Stimulated activated CD4-positive, alpha-beta T cell treated with anti-CD3 and anti-CD28 coated beads, Interleukin-1b, Interleukin-23, amount 100 ng/mL, for 24 hours (primary cell): ENCODE results near the gene HELZ2.

ENCODE experiments used
- DNase-seq, 4 experiments: peaks; one replicate each; pipeline ENCODE4 v3.0.0-alpha.2; 2020; ENCODE audit warnings: low read depth in 4 of 4, low spot score in 1 of 4

Gene HELZ2

GRCh38 chr20:63597651-63598478 is 23.8 kb upstream of the HELZ2 start:
- no peak for DNase-seq

GRCh38 chr20:63596423-63596822 is 22.4 kb upstream of the HELZ2 start:
- DNase-seq: no peak

- no peak for DNase-seq
Measured at GRCh38 chr20:63595416-63596127, 21.5 kb upstream of the HELZ2 start.

- DNase-seq: no peak
Measured at GRCh38 chr20:63594043-63594561, 20.1 kb upstream of the HELZ2 start.

- DNase-seq: no peak
Measured at GRCh38 chr20:63592661-63593060, 18.6 kb upstream of the HELZ2 start.

DNA sequence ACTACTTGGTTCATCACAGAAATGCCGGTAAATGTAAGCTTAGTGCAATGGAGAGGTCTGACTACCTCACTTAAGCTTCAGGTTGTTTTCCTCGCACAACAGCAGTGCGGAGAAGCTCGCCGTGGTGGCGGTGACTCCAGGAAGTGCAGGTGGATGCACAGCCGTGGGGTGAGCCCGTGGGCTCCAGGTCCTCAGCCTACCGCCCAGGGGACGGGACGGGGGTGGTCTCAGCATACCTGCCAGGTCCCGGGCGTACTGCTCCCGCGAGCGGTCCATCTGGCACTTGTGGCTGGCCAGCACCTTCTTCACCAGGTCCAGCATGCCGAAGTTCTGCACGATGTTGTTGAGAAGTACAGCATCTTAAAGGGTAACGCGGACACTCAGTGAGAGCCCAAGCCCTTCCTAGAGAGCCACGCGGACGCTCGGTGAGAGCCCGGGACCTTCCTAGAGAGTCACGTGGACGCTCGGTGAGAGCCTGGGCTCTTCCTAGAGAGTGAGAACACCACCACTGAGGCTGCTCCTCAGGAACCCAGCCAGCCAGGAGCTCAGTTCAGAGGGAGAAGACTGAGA is 17.8 kb upstream of the HELZ2 start:
- DNase-seq: no peak

DNA sequence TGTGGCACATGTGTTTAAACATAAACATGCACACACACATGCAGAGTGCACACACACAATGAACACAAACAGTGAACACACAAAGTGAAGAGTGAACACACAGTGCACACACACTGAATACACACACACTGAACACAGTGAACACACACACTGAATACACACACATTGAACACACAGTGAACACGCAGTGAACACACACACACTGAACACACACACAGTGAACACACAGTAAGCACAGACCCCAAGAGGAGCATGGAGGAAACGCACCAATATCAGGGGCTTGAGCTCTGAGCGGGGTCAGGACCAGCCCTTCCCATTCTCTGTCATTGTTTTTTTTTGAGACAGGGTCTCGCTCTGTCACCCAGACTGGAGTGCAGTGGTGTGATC is 17.1 kb upstream of the HELZ2 start:
- no peak for DNase-seq

DNA sequence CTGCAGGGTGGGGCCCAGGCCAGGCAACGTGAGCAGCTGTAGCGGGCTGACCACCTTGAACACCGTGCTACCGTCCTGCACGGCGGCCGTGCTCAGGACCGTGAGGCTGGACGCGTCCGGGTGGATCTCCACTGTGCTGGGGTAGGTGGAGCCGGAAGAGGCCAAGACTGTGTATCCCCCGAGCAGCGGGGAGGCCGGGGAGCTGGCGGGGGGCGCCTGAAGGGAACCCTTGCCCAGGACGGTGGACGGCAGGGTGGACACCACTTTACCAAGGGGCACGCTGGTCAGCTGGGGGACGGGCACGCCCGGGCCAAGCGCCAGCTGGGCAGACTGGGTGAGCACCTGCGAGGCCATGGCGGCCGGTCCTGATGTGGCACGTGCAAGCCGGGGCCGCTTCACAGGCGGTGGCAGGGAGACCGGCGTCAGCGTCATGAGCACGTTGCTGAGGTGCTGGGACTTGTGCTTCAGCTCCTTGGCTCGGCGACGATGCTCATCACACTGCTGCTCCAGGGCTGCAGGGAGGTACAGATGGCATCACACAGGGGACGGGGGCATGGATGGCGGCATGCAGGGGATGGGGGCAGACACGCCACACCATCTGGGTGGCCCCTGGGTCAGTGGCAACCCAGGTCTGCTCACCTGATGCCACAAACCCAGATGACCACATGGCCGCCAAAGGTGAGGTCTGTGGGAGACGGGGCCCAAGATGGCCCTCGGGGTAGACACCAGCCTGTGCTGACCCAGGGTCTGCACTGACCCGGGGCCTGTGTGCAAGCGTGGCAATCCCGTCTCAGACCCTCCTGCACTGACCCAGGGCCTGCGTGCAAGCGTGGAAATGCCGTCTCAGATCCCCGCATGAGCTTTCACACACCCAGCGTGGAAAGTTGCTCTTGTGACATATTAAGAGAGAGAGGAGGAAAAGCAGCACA is 16.4 kb upstream of the HELZ2 start:
- no peak for DNase-seq

DNA sequence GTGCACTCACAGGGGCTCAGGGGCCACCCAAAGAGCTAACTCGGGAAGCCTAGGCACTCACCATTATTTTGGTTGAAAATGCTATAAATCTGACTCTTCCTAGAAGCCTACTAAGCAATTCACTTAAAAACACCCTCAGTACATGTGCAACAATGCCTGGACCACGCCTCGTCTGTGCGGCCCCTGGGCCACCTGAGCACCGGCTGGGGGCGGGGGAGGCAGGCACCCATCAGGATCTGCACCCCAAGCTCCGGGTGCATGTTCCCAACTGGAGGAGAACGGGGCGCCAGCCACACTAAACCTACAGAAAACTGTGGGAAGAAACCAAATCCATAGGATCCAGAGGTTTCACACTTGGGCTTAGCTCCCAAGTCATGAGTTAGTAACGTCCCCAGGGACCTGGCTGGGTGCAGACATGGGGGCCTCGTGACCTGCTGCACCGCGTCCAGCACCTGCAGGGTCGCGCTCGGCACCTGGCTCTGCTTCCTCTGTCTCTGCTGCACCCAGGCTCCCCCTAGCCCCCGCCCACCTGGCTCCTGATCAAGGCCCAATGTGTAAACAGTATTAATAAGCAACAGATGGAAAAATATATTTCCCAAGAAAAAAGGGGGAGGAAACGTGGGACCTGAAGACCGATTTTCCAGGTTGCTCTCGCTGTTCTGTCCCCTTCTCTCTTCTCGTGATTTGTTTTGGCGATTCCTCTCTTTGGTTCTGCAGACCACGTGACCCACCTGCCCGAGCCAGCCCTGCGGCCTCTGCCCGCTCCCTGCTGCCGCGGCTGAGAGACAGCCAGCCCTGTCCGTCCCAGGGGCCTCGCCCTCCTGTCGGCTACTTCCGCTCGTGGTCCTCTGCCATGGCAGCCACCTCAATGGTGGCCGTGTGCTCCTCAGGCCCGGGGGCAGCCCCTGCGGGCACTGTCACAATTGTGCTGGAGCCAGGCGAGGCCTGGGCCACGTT is 15.5 kb upstream of the HELZ2 start:
- DNase-seq: no peak

GRCh38 chr20:63588641-63589041 is 14.6 kb upstream of the HELZ2 start:
- DNase-seq: no peak

GRCh38 chr20:63587776-63588591 is 13.9 kb upstream of the HELZ2 start:
- no peak for DNase-seq

DNA sequence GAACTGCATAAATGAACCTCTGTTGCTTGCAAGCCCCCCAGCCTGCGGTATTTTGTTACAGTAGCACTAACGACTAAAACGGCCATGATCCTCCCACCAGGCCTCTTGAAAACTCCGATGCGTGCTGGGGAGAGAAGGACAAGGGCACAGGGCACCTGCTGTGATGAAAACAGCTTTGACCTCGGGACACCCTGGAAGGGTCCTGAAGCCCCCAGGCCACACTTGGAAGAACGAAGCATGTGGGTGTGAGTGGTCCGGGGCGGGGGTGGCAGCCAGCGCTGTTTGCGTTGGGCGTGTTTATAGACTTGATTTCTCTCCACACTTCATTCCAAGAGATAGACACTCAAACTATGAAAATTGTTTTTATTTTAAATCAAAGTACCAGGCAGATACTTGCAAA is 13.2 kb upstream of the HELZ2 start:
- DNase-seq: no peak

DNA sequence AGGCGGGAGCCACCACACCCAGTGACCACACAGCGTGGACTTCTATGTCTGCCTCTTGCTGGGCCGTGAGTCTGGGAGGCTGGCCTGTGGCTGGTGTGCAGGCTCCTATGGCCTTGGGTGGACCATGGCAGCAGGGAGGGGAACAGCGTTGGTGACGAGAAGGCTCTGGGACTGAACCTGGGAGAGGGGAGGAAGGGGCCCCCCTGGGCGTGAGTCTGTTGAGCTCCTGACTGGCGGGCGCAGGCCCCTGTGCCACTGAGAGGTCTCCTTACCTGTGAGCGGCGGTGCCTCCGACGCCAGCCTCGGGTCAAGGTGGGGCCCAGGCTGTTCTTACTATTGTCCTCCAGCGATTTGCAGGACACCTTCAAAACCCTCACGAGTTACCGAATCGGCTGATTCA is 12.8 kb upstream of the HELZ2 start:
- DNase-seq: no peak

DNA sequence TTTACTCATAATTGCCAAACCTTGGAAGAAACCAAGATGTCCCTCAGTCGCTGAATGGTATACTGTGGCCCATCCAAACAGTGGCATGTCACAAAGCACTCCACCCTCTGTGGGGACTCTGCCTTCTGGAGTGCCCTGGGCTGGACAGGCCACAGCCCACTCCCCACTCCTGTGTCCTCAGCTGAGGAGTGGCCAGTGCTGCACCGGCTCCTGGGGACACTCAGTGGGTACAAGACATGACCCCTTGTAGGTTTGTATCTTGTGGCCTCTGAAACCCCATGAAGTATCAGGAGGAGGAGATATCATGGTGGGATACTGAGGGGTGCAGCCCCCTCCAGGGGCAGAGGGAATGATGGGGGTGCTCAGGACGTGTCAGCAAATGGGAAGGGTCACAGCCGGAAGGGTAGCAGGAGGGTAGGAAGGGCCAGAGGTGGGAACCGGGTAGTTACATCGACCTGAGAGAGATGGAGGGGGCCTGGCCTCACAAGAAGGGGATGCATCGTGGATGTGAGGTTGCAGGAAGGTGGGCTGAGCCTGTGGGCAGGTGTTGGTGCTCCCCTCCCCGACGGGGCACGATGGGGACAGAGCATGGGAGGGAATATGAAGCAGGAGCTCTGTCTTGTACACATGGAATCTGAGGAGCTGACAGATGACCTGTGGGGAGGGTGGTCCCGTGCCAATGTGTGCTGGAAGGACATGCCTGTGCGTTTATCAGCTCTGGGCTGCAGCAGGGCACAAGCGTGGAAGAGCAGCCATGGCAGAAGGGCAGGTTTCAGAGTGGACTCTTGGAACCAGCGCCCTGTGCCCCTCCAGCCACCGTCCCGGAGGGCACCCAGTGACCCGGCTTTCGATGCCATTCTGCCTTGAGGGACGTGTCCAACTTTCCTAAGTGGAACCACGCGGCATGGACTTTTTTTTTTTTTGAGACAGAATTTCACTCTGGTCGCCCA is 11.9 kb upstream of the HELZ2 start:
- DNase-seq: no peak

- no peak for DNase-seq
Measured at GRCh38 chr20:63582382-63583063, 8.5 kb upstream of the HELZ2 start.

GRCh38 chr20:63580796-63581461 is 6.9 kb upstream of the HELZ2 start:
- DNase-seq: peak in 3 of 4 experiments; percentile 42 to 52 (median 45)
